ENCODE results near the gene F5. TPM values are rescaled to one million over a fixed set of nuclear protein-coding genes. Genes with fewer than 3 reads are reported as not detected.

The F5 gene
- total RNA-seq, 2 experiments from 2014 or later = not detected

DNA sequence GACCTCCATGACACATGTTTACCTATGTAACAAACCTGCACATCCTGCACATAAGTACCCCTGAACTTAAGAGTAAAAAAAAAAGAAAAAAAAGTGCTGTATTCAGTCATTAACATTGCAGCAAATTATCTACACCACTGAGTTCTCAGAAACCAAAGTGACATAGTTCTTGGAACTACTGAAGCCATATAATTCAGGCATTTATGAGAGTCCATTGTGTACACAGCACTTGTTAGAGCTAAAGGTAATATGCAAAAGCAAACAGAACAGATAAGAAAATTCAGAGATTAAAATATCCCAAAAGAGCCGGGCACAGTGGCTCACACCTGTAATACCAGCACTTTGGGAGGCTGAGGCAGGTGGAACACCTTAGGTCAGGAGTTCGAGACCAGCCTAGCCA lies 38.0 kb downstream of the F5 start:
- POLR2A ChIA-PET = interaction anchor here (0.5 kb wide), 1 partner anchor 161 kb away, joined by 4 read pairs; no protein-coding TSS in a partner anchor
- no peak overlapping the region for H3K4me3 ChIP-seq (ENCODE audit: low read depth, low read length, poor library complexity, severe bottlenecking)
- H2AFZ ChIP-seq (ENCODE audit: low read length) = no peak overlapping the region
- H3K4me1 ChIP-seq (ENCODE audit: insufficient read depth, low read length, poor library complexity, severe bottlenecking) = no peaks in the 10 kb centered on the region
- TF ChIP-seq, protein P1, sequence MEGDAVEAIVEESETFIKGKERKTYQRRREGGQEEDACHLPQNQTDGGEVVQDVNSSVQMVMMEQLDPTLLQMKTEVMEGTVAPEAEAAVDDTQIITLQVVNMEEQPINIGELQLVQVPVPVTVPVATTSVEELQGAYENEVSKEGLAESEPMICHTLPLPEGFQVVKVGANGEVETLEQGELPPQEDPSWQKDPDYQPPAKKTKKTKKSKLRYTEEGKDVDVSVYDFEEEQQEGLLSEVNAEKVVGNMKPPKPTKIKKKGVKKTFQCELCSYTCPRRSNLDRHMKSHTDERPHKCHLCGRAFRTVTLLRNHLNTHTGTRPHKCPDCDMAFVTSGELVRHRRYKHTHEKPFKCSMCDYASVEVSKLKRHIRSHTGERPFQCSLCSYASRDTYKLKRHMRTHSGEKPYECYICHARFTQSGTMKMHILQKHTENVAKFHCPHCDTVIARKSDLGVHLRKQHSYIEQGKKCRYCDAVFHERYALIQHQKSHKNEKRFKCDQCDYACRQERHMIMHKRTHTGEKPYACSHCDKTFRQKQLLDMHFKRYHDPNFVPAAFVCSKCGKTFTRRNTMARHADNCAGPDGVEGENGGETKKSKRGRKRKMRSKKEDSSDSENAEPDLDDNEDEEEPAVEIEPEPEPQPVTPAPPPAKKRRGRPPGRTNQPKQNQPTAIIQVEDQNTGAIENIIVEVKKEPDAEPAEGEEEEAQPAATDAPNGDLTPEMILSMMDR (conservative IDR thresholded peaks at IDR 0.05; ENCODE audit: low read length) = no peak
- no peak for TF ChIP-seq EZH2phosphoT487 (IDR thresholded peaks at IDR 0.05; ENCODE audit: borderline replicate concordance, low read depth, low read length)
- no peaks in the 10 kb centered on the region for H3K9me3 ChIP-seq (ENCODE audit: low read length)
- no peaks in the 10 kb centered on the region for H4K20me1 ChIP-seq (ENCODE audit: insufficient read depth, low read length)
- no peak overlapping the region for H3K27ac ChIP-seq (ENCODE audit: low read depth, low read length, poor library complexity, severe bottlenecking)
- no TSS peak for BruUV-seq (replicated peaks)
- CTCF ChIA-PET (ENCODE audit: unreplicated experiment) = no interaction called here
- intact Hi-C loops (cut with micrococcal nuclease; ENCODE audit: unreplicated experiment) = loop anchor here (5.0 kb wide), 2 partner anchors 259 to 946 kb away; no protein-coding TSS in a partner anchor
- no peak overlapping the region for H3K4me2 ChIP-seq (ENCODE audit: low read length)
- DNase-seq (ENCODE audit: low spot score) = no peak
- no peaks in the 10 kb centered on the region for H3K9me2 ChIP-seq (ENCODE audit: insufficient read depth, low read length)
- no peaks in the 10 kb centered on the region for H3K79me2 ChIP-seq (ENCODE audit: insufficient read depth, low read depth, low read length)
- H3K36me3 ChIP-seq (ENCODE audit: insufficient read depth, low read length) = no peaks in the 10 kb centered on the region

DNA sequence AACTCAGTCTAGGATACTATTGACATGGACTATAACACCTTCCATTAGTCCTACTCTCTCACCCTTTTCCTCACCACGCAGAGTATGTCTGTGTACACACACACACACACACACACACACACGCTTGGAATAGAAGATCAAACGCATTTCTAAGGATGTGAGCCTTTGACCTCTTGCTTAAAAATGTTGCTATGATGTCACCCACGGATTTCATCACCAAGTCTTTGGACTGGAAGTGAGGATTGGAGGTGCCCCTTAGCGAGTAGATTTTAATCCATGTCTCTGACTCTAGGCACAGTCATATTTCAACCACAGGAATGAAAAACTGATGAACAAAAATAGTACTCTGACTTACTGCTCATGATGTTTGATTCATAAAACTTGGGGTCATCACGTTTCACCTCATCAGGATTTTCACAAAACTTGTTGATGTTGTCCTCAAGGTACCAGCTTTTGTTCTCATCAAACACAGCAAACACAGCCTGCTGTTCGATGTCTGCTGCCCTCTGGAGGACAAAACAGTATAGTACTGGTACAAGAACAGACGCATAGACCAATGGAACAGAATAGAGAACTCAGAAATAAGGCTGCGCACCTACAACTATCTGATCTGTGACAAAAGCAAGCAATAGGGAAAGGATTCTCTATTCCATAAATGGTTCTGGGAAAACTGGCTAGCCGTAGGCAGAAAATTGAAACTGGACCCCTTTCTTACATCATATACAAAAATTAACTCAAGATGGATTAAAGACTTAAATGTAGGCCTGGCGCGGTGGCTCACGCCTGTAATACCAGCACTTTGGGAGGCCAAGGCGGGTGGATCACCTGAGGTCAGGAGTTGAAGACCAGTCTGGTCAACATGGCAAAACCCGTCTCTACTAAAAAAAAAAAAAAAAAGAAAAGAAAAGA lies 39.9 kb downstream of the F5 start:
- CTCF ChIA-PET (ENCODE audit: unreplicated experiment) = no interaction called here

More for the DNA sequence above, 39.9 kb downstream of the F5 start:
- Histone ChIP-seq H3K9me3 (ENCODE audit: low read length) (no peaks in the 10 kb centered on the region), H3K79me2 (ENCODE audit: insufficient read depth, low read depth, low read length) (no peaks in the 10 kb centered on the region), H3K9me2 (ENCODE audit: insufficient read depth, low read length) (no peaks in the 10 kb centered on the region), H3K36me3 (ENCODE audit: insufficient read depth, low read length) (no peaks in the 10 kb centered on the region), H3K4me3 (ENCODE audit: low read depth, low read length, poor library complexity, severe bottlenecking) (no peak overlapping the region), H3K27ac (ENCODE audit: low read depth, low read length, poor library complexity, severe bottlenecking) (no peak overlapping the region), H3K4me1 (ENCODE audit: insufficient read depth, low read length, poor library complexity, severe bottlenecking) (no peaks in the 10 kb centered on the region), H2AFZ (ENCODE audit: low read length) (no peak overlapping the region), H3K4me2 (ENCODE audit: low read length) (no peak overlapping the region), H4K20me1 (ENCODE audit: insufficient read depth, low read length) (no peaks in the 10 kb centered on the region)
- BruUV-seq (replicated peaks) = no TSS peak
- intact Hi-C loops (cut with micrococcal nuclease; ENCODE audit: unreplicated experiment) = loop anchor here (2.0 to 5.0 kb wide), 3 partner anchors 80 to 944 kb away; no protein-coding TSS in a partner anchor
- POLR2A ChIA-PET = interaction anchor here (0.7 to 1.2 kb wide), 4 partner anchors 8 to 247 kb away, joined by 3 to 4 read pairs (median 3); no protein-coding TSS in a partner anchor
- DNase-seq (ENCODE audit: low spot score) = peak; percentile 71
- TF ChIP-seq, protein P1 (conservative IDR thresholded peaks at IDR 0.05; ENCODE audit: low read length) = peak; percentile 84
- no peak for TF ChIP-seq EZH2phosphoT487 (IDR thresholded peaks at IDR 0.05; ENCODE audit: borderline replicate concordance, low read depth, low read length)

All from OCI-LY7 (cell line).